ENCODE measurements around the gene HDLBP. TPM values are rescaled to one million over a fixed set of nuclear protein-coding genes. Genes with fewer than 3 reads are reported as not detected.

The HDLBP gene
- total RNA-seq, 1 donor from 2014 or later, result 300 TPM

DNA sequence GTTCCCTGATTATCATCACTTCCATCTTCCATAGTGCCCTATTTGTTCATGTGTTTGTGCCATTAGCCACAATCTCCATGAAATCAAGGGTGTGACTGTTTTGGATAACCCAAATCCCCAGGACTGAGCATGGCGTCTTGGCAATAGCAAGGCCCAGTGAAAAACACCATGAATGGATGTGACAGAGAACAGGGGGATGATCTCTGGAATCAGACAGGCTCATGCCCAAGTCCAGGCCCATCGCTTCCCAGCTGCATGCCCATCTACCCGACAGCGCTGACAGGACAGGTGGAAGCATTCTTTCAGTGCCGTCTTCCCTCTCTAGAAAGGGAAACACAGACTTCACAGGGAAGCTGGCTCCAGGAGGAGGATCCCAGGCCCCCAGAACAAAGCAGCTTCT lies 50.0 kb downstream of the HDLBP start:
- Histone ChIP-seq H3K4me3 (no peak overlapping the region), H3K4me1 (peaks cover 33% of the 10 kb centered on the region), H3K27me3 (no peaks in the 10 kb centered on the region), H3K9me3 (no peaks in the 10 kb centered on the region), H3K27ac (no peak overlapping the region), H3K36me3 (peaks cover 0 to 66% of the 10 kb centered on the region in 2 donors)
- DNase-seq (ENCODE audit: extremely low spot score in 2 of 2), result no peak
- intact Hi-C loops (cut with DNase I), result no loop called here
- TF ChIP-seq POLR2A (IDR thresholded peaks at IDR 0.05) (no peak), CTCF (IDR thresholded peaks at IDR 0.05) (no peak), POLR2AphosphoS5 (IDR thresholded peaks at IDR 0.05; ENCODE audit: insufficient read depth in 1 of 2, low read depth in 1 of 2) (no peak)

- H3K4me1 ChIP-seq, result peaks cover 12% of the 10 kb centered on the region
- intact Hi-C loops (cut with DNase I), result no loop called here
- DNase-seq (ENCODE audit: extremely low spot score in 2 of 2), result no peak
- H3K36me3 ChIP-seq, result peaks cover 0 to 84% of the 10 kb centered on the region in 2 donors
- H3K27ac ChIP-seq, result no peak overlapping the region
- no peak for TF ChIP-seq POLR2AphosphoS5 (IDR thresholded peaks at IDR 0.05; ENCODE audit: insufficient read depth in 1 of 2, low read depth in 1 of 2)
- TF ChIP-seq CTCF (IDR thresholded peaks at IDR 0.05), result no peak
- no peak for TF ChIP-seq POLR2A (IDR thresholded peaks at IDR 0.05)
- no peak overlapping the region for H3K4me3 ChIP-seq
- H3K27me3 ChIP-seq, result no peaks in the 10 kb centered on the region
- H3K9me3 ChIP-seq, result no peaks in the 10 kb centered on the region
Measured at GRCh38 chr2:241263061-241263460, 52.4 kb downstream of the HDLBP start.

GRCh38 chr2:241261628-241262027 lies 53.8 kb downstream of the HDLBP start:
- peaks cover 3% of the 10 kb centered on the region for H3K4me1 ChIP-seq
- no peaks in the 10 kb centered on the region for H3K9me3 ChIP-seq
- no peak overlapping the region for H3K27ac ChIP-seq
- H3K36me3 ChIP-seq, result peaks cover 0 to 88% of the 10 kb centered on the region in 2 donors
- H3K27me3 ChIP-seq, result no peaks in the 10 kb centered on the region
- DNase-seq (ENCODE audit: extremely low spot score in 2 of 2), result no peak
- intact Hi-C loops (cut with DNase I), result no loop called here
- H3K4me3 ChIP-seq, result no peak overlapping the region
- TF ChIP-seq CTCF (IDR thresholded peaks at IDR 0.05) (no peak), POLR2AphosphoS5 (IDR thresholded peaks at IDR 0.05; ENCODE audit: insufficient read depth in 1 of 2, low read depth in 1 of 2) (no peak), POLR2A (IDR thresholded peaks at IDR 0.05) (no peak)

DNA sequence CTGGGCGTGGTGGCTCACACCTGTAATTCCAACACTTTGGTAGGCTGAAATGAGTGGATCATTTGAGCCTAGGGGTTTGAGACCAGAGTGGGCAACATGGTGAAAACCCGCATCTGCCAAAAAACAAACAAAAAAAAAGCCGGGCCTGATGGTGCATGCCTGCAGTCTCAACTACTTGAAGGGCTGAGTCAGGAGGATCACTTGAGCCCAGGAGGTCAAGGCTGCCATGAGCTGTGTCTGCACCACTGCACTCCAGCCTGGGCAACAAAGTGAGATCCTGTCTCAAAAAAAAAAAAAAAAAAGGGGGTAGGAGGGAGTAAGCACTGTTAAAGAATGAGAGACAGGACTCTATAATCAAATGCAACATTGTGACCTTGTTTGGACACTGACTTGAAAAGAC lies 54.6 kb downstream of the HDLBP start:
- no peak overlapping the region for H3K4me3 ChIP-seq
- intact Hi-C loops (cut with DNase I), result no loop called here
- no peaks in the 10 kb centered on the region for H3K9me3 ChIP-seq
- no peak for DNase-seq (ENCODE audit: extremely low spot score in 2 of 2)
- no peaks in the 10 kb centered on the region for H3K4me1 ChIP-seq
- TF ChIP-seq CTCF (IDR thresholded peaks at IDR 0.05) (no peak), POLR2AphosphoS5 (IDR thresholded peaks at IDR 0.05; ENCODE audit: insufficient read depth in 1 of 2, low read depth in 1 of 2) (no peak), POLR2A (IDR thresholded peaks at IDR 0.05) (no peak)
- no peaks in the 10 kb centered on the region for H3K27me3 ChIP-seq
- H3K36me3 ChIP-seq, result peaks cover 3 to 88% of the 10 kb centered on the region in 2 donors
- H3K27ac ChIP-seq, result no peak overlapping the region

- Histone ChIP-seq H3K27ac (no peak overlapping the region), H3K4me1 (no peaks in the 10 kb centered on the region), H3K36me3 (peaks cover 10 to 90% of the 10 kb centered on the region in 2 donors), H3K27me3 (no peaks in the 10 kb centered on the region), H3K9me3 (no peaks in the 10 kb centered on the region), H3K4me3 (no peak overlapping the region)
- TF ChIP-seq CTCF (IDR thresholded peaks at IDR 0.05), result no peak
- TF ChIP-seq POLR2A (IDR thresholded peaks at IDR 0.05), result no peak
- intact Hi-C loops (cut with DNase I), result no loop called here
- DNase-seq (ENCODE audit: extremely low spot score in 2 of 2), result no peak
Measured at GRCh38 chr2:241258505-241259280, 56.8 kb downstream of the HDLBP start.
